ENCODE data around the gene POU6F2. TPM values are rescaled to one million over a fixed set of nuclear protein-coding genes. Genes with fewer than 3 reads are reported as not detected.
"Not testable (repeated sequence)": the region's sequence is repeated elsewhere in the genome, so short reads cannot be mapped to it uniquely, and the experiment has no call there.

Gene POU6F2
- total RNA-seq, 1 donor from 2014 or later, result 0.24 TPM

GRCh38 chr7:38942431-38943051 is 35.2 kb upstream of the POU6F2 start:
- TF ChIP-seq, protein P1, sequence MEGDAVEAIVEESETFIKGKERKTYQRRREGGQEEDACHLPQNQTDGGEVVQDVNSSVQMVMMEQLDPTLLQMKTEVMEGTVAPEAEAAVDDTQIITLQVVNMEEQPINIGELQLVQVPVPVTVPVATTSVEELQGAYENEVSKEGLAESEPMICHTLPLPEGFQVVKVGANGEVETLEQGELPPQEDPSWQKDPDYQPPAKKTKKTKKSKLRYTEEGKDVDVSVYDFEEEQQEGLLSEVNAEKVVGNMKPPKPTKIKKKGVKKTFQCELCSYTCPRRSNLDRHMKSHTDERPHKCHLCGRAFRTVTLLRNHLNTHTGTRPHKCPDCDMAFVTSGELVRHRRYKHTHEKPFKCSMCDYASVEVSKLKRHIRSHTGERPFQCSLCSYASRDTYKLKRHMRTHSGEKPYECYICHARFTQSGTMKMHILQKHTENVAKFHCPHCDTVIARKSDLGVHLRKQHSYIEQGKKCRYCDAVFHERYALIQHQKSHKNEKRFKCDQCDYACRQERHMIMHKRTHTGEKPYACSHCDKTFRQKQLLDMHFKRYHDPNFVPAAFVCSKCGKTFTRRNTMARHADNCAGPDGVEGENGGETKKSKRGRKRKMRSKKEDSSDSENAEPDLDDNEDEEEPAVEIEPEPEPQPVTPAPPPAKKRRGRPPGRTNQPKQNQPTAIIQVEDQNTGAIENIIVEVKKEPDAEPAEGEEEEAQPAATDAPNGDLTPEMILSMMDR (IDR thresholded peaks at IDR 0.05), result no peak
- H3K4me1 Mint-ChIP-seq, result no peaks in the 10 kb centered on the region
- POLR2A ChIA-PET, result no interaction called here
- ATAC-seq (ENCODE audit: low read depth), result no peak
- no peaks in the 10 kb centered on the region for H3K9me3 Mint-ChIP-seq
- H3K4me3 Mint-ChIP-seq, result no peak overlapping the region
- H3K27ac Mint-ChIP-seq, result no peak overlapping the region
- CTCF ChIA-PET, result no interaction called here
- DNase-seq, result no peak
- H3K36me3 Mint-ChIP-seq (ENCODE audit: low read depth), result no peaks in the 10 kb centered on the region
- intact Hi-C loops (cut with micrococcal nuclease), result no loop called here
- H3K27me3 Mint-ChIP-seq, result no peaks in the 10 kb centered on the region

DNA sequence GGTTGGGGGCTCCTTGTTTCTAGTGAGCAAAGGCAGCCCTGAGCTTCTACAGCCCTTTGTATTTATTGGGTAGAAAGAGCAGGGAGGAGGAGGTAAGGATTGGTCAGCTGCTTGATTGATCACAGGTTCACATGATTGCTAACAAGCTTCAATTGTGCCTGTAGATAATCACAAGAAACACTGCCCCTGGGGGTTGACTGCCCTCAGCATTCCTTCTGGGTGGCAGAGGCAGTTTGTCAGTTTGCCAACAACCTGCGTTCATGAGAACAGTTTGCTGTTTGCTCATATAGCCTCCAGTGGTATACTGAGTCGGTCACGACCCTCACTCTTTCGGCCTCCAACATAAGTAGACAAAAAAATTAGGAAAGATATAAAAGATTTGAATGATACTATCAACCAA is 30.2 kb upstream of the POU6F2 start:
- intact Hi-C loops (cut with micrococcal nuclease); CTCF ChIA-PET; H3K9me3 Mint-ChIP-seq; H3K4me3 Mint-ChIP-seq; ATAC-seq (ENCODE audit: low read depth); H3K36me3 Mint-ChIP-seq (ENCODE audit: low read depth); DNase-seq; H3K27ac Mint-ChIP-seq; H3K4me1 Mint-ChIP-seq; H3K27me3 Mint-ChIP-seq; POLR2A ChIA-PET: not testable (repeated sequence)

GRCh38 chr7:38950309-38950708 is 27.4 kb upstream of the POU6F2 start:
- ATAC-seq (ENCODE audit: low read depth) (no peak), DNase-seq (no peak)
- TF ChIP-seq, protein P1 (IDR thresholded peaks at IDR 0.05), result no peak
- H3K27ac Mint-ChIP-seq, result no peak overlapping the region
- POLR2A ChIA-PET, result no interaction called here
- no peaks in the 10 kb centered on the region for H3K4me1 Mint-ChIP-seq
- intact Hi-C loops (cut with micrococcal nuclease), result no loop called here
- CTCF ChIA-PET, result no interaction called here
- no peaks in the 10 kb centered on the region for H3K9me3 Mint-ChIP-seq
- H3K36me3 Mint-ChIP-seq (ENCODE audit: low read depth), result no peaks in the 10 kb centered on the region
- peaks cover 19% of the 10 kb centered on the region for H3K27me3 Mint-ChIP-seq
- no peak overlapping the region for H3K4me3 Mint-ChIP-seq

GRCh38 chr7:38951213-38951612 is 26.5 kb upstream of the POU6F2 start:
- TF ChIP-seq, protein P1 (IDR thresholded peaks at IDR 0.05), result no peak
- Mint-ChIP-seq H3K36me3 (ENCODE audit: low read depth) (no peaks in the 10 kb centered on the region), H3K27me3 (peaks cover 19% of the 10 kb centered on the region), H3K9me3 (no peaks in the 10 kb centered on the region), H3K4me3 (no peak overlapping the region), H3K4me1 (no peaks in the 10 kb centered on the region), H3K27ac (no peak overlapping the region)
- DNase-seq (no peak), ATAC-seq (ENCODE audit: low read depth) (no peak)
- intact Hi-C loops (cut with micrococcal nuclease), result no loop called here
- CTCF ChIA-PET, result no interaction called here
- POLR2A ChIA-PET, result no interaction called here

DNA sequence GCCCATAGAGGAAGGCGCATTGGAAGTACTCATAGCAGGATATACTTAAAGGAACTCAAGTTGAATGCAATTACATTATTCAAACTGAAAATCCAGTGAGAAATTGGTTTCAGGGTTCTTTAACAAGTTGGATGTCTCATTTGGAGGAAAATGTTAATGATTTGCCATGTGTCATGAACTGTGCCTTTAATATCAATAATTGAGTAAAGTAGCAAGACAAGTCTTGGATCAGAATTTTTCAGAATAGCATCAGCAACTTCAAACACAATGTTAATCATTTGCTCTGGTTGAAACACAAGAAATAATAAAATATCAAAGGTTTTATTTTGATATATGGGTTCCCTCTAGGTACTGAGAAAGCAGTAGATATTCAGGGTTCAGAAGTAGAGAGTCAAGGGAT is 24.5 kb upstream of the POU6F2 start:
- peaks cover 21% of the 10 kb centered on the region for H3K27me3 Mint-ChIP-seq
- POLR2A ChIA-PET, result no interaction called here
- CTCF ChIA-PET, result no interaction called here

More for the DNA sequence above, 24.5 kb upstream of the POU6F2 start:
- H3K27ac Mint-ChIP-seq, result no peak overlapping the region
- TF ChIP-seq, protein P1 (IDR thresholded peaks at IDR 0.05), result no peak
- H3K4me1 Mint-ChIP-seq, result no peaks in the 10 kb centered on the region
- H3K9me3 Mint-ChIP-seq, result no peaks in the 10 kb centered on the region
- no peak overlapping the region for H3K4me3 Mint-ChIP-seq
- DNase-seq (no peak), ATAC-seq (ENCODE audit: low read depth) (no peak)
- H3K36me3 Mint-ChIP-seq (ENCODE audit: low read depth), result no peaks in the 10 kb centered on the region
- intact Hi-C loops (cut with micrococcal nuclease), result no loop called here
